Rectal smooth muscle tissue (tissue), 1 donor: ENCODE results near the gene HTR3E.
"Not testable (repeated sequence)": the region's sequence is repeated elsewhere in the genome, so short reads cannot be mapped to it uniquely, and the experiment has no call there.

Experiments used
- H3K27ac ChIP-seq: one replicate; pipeline ENCODE4 v1.7.0; 2013; ENCODE audit warnings: low read depth, low read length, inconsistent platforms
- H3K27me3 ChIP-seq: one replicate; pipeline ENCODE4 v1.7.0; 2013; ENCODE audit warnings: low read length; ENCODE audit not compliant: control insufficient read depth, insufficient read depth
- H3K36me3 ChIP-seq: one replicate; pipeline ENCODE4 v1.7.0; 2013; ENCODE audit warnings: low read length; ENCODE audit not compliant: control insufficient read depth, insufficient read depth
- H3K4me1 ChIP-seq: one replicate; pipeline ENCODE4 v1.7.0; 2013; ENCODE audit warnings: low read length; ENCODE audit not compliant: control insufficient read depth, insufficient read depth
- H3K4me3 ChIP-seq: one replicate; pipeline ENCODE4 v1.7.0; 2013; ENCODE audit warnings: low read length
- H3K9ac ChIP-seq: one replicate; pipeline ENCODE4 v1.7.0; 2013; ENCODE audit warnings: low read length

The HTR3E gene

GRCh38 chr3:184078851-184079250 is 18.0 kb upstream of the HTR3E start:
- Histone ChIP-seq H3K36me3 (no peaks in the 10 kb centered on the region), H3K4me1 (no peaks in the 10 kb centered on the region), H3K9ac (no peak overlapping the region), H3K27ac (no peak overlapping the region), H3K27me3 (no peaks in the 10 kb centered on the region), H3K4me3 (no peak overlapping the region)

- Histone ChIP-seq H3K36me3 (no peaks in the 10 kb centered on the region), H3K27ac (no peak overlapping the region), H3K4me1 (no peaks in the 10 kb centered on the region), H3K9ac (no peak overlapping the region), H3K27me3 (no peaks in the 10 kb centered on the region), H3K4me3 (no peak overlapping the region)
Measured at GRCh38 chr3:184081116-184081830, 15.6 kb upstream of the HTR3E start.

- Histone ChIP-seq H3K27ac (no peak overlapping the region), H3K4me3 (no peak overlapping the region), H3K36me3 (no peaks in the 10 kb centered on the region), H3K4me1 (no peaks in the 10 kb centered on the region), H3K9ac (no peak overlapping the region), H3K27me3 (no peaks in the 10 kb centered on the region)
Measured at GRCh38 chr3:184082034-184082433, 14.8 kb upstream of the HTR3E start.

- Histone ChIP-seq H3K9ac (no peak overlapping the region), H3K27me3 (no peaks in the 10 kb centered on the region), H3K36me3 (no peaks in the 10 kb centered on the region), H3K27ac (no peak overlapping the region), H3K4me1 (no peaks in the 10 kb centered on the region), H3K4me3 (no peak overlapping the region)
Measured at GRCh38 chr3:184082465-184082864, 14.4 kb upstream of the HTR3E start.

GRCh38 chr3:184085389-184085852 is 11.4 kb upstream of the HTR3E start:
- Histone ChIP-seq H3K9ac (no peak overlapping the region), H3K4me1 (no peaks in the 10 kb centered on the region), H3K27ac (no peak overlapping the region), H3K4me3 (no peak overlapping the region), H3K27me3 (no peaks in the 10 kb centered on the region), H3K36me3 (no peaks in the 10 kb centered on the region)

GRCh38 chr3:184092199-184092598 is 4.7 kb upstream of the HTR3E start:
- Histone ChIP-seq H3K4me3 (no peak overlapping the region), H3K4me1 (no peaks in the 10 kb centered on the region), H3K27me3 (no peaks in the 10 kb centered on the region), H3K36me3 (no peaks in the 10 kb centered on the region), H3K27ac (no peak overlapping the region), H3K9ac (no peak overlapping the region)

GRCh38 chr3:184097556-184097955 is 692 bp downstream of the HTR3E start:
- no peaks in the 10 kb centered on the region for H3K4me1 ChIP-seq
- no peaks in the 10 kb centered on the region for H3K36me3 ChIP-seq
- H3K27ac ChIP-seq = no peak overlapping the region
- H3K9ac ChIP-seq = no peak overlapping the region
- no peaks in the 10 kb centered on the region for H3K27me3 ChIP-seq
- no peak overlapping the region for H3K4me3 ChIP-seq

GRCh38 chr3:184099806-184100686 is 3.2 kb downstream of the HTR3E start:
- Histone ChIP-seq H3K27me3 (no peaks in the 10 kb centered on the region), H3K9ac (no peak overlapping the region), H3K36me3 (no peaks in the 10 kb centered on the region), H3K27ac (no peak overlapping the region), H3K4me1 (no peaks in the 10 kb centered on the region), H3K4me3 (no peak overlapping the region)

- H3K36me3 ChIP-seq = no peaks in the 10 kb centered on the region
- H3K27me3 ChIP-seq = no peaks in the 10 kb centered on the region
- no peaks in the 10 kb centered on the region for H3K4me1 ChIP-seq
- H3K4me3 ChIP-seq = no peak overlapping the region
- H3K9ac ChIP-seq = no peak overlapping the region
- no peak overlapping the region for H3K27ac ChIP-seq
Measured at GRCh38 chr3:184110316-184110725, 13.5 kb downstream of the HTR3E start.

- H3K4me3 ChIP-seq = no peak overlapping the region
- H3K4me1 ChIP-seq = no peaks in the 10 kb centered on the region
- H3K27me3 ChIP-seq = no peaks in the 10 kb centered on the region
- H3K36me3 ChIP-seq = no peaks in the 10 kb centered on the region
- no peak overlapping the region for H3K27ac ChIP-seq
- no peak overlapping the region for H3K9ac ChIP-seq
Measured at GRCh38 chr3:184116017-184116416, 19.2 kb downstream of the HTR3E start.

GRCh38 chr3:184117636-184118035 is 20.8 kb downstream of the HTR3E start:
- Histone ChIP-seq H3K27ac (no peak overlapping the region), H3K4me1 (no peaks in the 10 kb centered on the region), H3K36me3 (no peaks in the 10 kb centered on the region), H3K4me3 (no peak overlapping the region), H3K9ac (no peak overlapping the region), H3K27me3 (no peaks in the 10 kb centered on the region)

- not testable (repeated sequence) for H3K27ac ChIP-seq, H3K4me3 ChIP-seq, H3K27me3 ChIP-seq, H3K9ac ChIP-seq, H3K36me3 ChIP-seq, H3K4me1 ChIP-seq
Measured at GRCh38 chr3:184121031-184121430, 24.2 kb downstream of the HTR3E start.
